ENCODE measurements around the gene TNFRSF21. TPM values are rescaled to one million over a fixed set of nuclear protein-coding genes. Genes with fewer than 3 reads are reported as not detected.

TNFRSF21 gene
- total and polyA plus RNA-seq, 4 donors: 3.7 to 6.0 (median 4.2) TPM

DNA sequence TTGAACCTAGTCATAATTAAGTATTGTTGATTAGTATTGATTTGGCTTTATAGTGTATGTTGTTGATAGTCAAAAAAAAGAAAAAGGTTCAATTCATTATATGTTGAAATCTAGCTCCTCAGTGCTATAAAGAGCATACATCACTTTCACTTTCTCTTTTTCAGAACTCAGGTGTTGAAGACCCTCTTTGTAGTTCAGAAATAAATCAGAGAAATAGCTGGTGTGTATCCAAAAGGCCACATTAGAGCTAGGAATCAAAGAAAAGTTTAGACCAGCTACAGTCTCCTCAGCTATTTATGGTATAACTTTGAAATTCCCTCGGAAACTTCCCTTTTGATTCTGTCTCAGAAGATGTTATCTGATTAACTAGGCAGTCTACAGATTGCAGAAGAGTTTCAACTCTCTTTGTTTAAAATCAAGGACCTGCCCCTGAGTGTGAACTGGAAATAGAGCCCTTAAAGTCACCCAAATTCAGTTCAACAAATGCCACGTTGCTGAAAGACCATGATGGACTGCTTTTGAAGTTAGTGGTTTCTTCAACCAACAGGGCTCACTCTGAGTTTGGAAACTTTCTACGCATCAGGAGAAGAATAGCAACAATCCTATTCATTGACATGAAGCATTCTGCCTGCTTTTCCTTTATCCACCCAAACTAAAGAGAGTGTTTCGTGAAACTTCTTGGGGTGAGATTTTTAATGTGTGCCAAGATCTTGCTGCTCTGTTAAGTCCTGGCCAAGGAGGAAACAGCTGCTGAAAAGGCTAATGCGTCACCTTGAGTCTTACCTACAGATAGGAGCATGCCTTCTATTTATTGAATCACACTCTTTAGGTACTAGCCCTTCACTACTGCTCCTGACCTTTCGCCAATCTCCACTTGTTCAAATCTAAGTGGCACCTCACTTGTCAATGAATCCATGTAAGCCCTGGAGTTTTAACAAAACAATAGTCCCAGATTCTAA is 111.7 kb downstream of the TNFRSF21 start:
- Histone ChIP-seq H3K27me3 (ENCODE audit: control insufficient read depth in 1 of 2, insufficient read depth in 2 of 2, low read length in 1 of 2) (no peaks in the 10 kb centered on the region), H3K36me3 (ENCODE audit: control insufficient read depth in 1 of 2, insufficient read depth in 2 of 2, low read length in 1 of 2) (no peaks in the 10 kb centered on the region), H3K9me3 (ENCODE audit: control insufficient read depth, low read length) (no peaks in the 10 kb centered on the region), H3K27ac (ENCODE audit: low read depth in 1 of 2, low read length in 2 of 2) (no peak overlapping the region), H3K4me3 (ENCODE audit: low read length in 2 of 2) (no peak overlapping the region), H3K4me1 (ENCODE audit: control insufficient read depth in 1 of 2, insufficient read depth in 2 of 2, low read length in 2 of 2) (no peaks in the 10 kb centered on the region)
- DNase-seq (no peak), ATAC-seq (ENCODE audit: low FRiP score) (no peak)
- intact Hi-C loops (cut with DNase I): no loop called here
- 67 to 72% methylated on average over 6 of the region's 6 CpGs for WGBS, 2 donors

DNA sequence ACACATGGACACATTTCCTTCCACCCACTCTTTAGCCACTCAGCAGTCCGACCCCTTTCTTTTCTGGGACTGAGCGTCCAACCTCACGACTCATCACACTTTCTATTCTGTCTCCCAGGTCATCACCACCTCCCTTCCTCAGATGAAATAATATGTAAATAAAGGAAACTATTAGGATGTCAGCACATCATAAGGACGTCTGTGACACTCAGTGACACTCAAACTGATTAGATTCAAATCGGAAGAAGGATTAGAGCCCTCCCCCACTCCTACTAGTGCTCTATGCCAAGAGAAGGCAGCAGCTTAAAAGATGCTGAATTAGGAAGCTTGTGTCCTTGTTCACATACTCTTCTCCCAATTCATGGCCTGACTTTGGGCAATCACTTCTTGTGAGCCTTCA is 113.6 kb downstream of the TNFRSF21 start:
- Histone ChIP-seq H3K27me3 (ENCODE audit: control insufficient read depth in 1 of 2, insufficient read depth in 2 of 2, low read length in 1 of 2) (no peaks in the 10 kb centered on the region), H3K4me3 (ENCODE audit: low read length in 2 of 2) (no peak overlapping the region), H3K9me3 (ENCODE audit: control insufficient read depth, low read length) (no peaks in the 10 kb centered on the region), H3K36me3 (ENCODE audit: control insufficient read depth in 1 of 2, insufficient read depth in 2 of 2, low read length in 1 of 2) (no peaks in the 10 kb centered on the region), H3K4me1 (ENCODE audit: control insufficient read depth in 1 of 2, insufficient read depth in 2 of 2, low read length in 2 of 2) (no peaks in the 10 kb centered on the region), H3K27ac (ENCODE audit: low read depth in 1 of 2, low read length in 2 of 2) (no peak overlapping the region)
- ATAC-seq (ENCODE audit: low FRiP score): no peak
- 78 to 89% methylated on average over 5 of the region's 5 CpGs for WGBS, 2 donors
- intact Hi-C loops (cut with DNase I): no loop called here
- DNase-seq: no peak

DNA sequence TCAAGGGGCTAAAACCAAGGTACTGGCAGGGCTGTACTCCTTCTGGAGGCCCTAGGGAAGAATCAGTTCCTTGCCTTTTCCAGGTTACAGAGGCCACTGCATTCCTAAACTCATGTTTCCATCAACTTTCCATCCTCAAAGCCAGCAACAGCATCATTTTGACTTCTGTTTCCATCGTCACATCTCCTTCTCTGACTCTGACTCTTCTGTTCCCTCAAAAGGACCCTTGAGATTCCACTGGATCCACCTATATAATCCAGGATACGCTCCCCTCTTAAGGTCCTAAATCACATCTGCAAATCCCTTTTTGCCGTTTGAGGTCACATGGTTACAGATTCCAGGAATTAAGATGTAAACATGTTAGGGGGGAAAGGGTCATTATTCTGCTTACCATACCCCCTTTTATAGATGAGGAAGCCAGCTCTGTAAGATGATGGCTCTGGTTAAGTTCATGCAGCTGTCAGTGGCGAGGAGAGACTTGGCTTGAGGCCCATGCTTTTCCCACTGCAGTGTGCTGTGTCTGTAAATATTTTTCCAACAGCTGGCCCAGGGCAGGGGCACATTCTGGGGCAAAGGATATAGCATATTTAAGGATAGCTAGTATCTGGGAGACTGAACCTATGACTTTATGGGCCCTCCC is 114.6 kb downstream of the TNFRSF21 start:
- H3K9me3 ChIP-seq (ENCODE audit: control insufficient read depth, low read length): no peaks in the 10 kb centered on the region
- H3K4me3 ChIP-seq (ENCODE audit: low read length in 2 of 2): no peak overlapping the region
- H3K4me1 ChIP-seq (ENCODE audit: control insufficient read depth in 1 of 2, insufficient read depth in 2 of 2, low read length in 2 of 2): no peaks in the 10 kb centered on the region
- 51 to 61% methylated on average over 4 of the region's 4 CpGs for WGBS, 2 donors
- DNase-seq: no peak
- no peak for ATAC-seq (ENCODE audit: low FRiP score)
- H3K27ac ChIP-seq (ENCODE audit: low read depth in 1 of 2, low read length in 2 of 2): no peak overlapping the region
- H3K27me3 ChIP-seq (ENCODE audit: control insufficient read depth in 1 of 2, insufficient read depth in 2 of 2, low read length in 1 of 2): no peaks in the 10 kb centered on the region
- intact Hi-C loops (cut with DNase I): no loop called here
- no peaks in the 10 kb centered on the region for H3K36me3 ChIP-seq (ENCODE audit: control insufficient read depth in 1 of 2, insufficient read depth in 2 of 2, low read length in 1 of 2)

DNA sequence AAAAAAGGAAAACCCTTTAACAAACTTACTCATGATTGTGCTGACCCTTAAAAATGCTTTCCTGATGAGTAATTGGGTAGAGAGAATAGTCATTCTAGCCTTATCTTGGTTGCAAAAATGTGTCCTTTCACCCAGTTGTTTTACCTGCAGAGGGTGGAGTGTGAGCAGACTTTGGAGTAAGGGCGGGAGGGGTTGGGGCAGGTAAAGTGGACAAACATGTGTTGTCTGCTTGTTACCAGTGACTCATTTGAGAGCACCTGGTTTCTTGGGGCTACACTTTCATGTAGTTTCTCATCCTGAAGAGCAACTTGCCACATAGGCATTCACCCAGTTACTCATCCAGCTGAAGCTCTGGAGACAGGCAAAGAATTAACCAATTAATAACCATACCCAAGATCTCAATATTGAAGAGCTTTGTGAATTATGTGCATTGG is 121.1 kb downstream of the TNFRSF21 start:
- no peak overlapping the region for H3K4me3 ChIP-seq (ENCODE audit: low read length in 2 of 2)
- no peaks in the 10 kb centered on the region for H3K9me3 ChIP-seq (ENCODE audit: control insufficient read depth, low read length)
- intact Hi-C loops (cut with DNase I): no loop called here
- no peaks in the 10 kb centered on the region for H3K27me3 ChIP-seq (ENCODE audit: control insufficient read depth in 1 of 2, insufficient read depth in 2 of 2, low read length in 1 of 2)
- ATAC-seq (ENCODE audit: low FRiP score) (no peak), DNase-seq (no peak)
- H3K4me1 ChIP-seq (ENCODE audit: control insufficient read depth in 1 of 2, insufficient read depth in 2 of 2, low read length in 2 of 2): no peaks in the 10 kb centered on the region
- no peak overlapping the region for H3K27ac ChIP-seq (ENCODE audit: low read depth in 1 of 2, low read length in 2 of 2)
- no peaks in the 10 kb centered on the region for H3K36me3 ChIP-seq (ENCODE audit: control insufficient read depth in 1 of 2, insufficient read depth in 2 of 2, low read length in 1 of 2)
- 88 to 95% methylated on average over 1 of the region's 1 CpG for WGBS, 2 donors

DNA sequence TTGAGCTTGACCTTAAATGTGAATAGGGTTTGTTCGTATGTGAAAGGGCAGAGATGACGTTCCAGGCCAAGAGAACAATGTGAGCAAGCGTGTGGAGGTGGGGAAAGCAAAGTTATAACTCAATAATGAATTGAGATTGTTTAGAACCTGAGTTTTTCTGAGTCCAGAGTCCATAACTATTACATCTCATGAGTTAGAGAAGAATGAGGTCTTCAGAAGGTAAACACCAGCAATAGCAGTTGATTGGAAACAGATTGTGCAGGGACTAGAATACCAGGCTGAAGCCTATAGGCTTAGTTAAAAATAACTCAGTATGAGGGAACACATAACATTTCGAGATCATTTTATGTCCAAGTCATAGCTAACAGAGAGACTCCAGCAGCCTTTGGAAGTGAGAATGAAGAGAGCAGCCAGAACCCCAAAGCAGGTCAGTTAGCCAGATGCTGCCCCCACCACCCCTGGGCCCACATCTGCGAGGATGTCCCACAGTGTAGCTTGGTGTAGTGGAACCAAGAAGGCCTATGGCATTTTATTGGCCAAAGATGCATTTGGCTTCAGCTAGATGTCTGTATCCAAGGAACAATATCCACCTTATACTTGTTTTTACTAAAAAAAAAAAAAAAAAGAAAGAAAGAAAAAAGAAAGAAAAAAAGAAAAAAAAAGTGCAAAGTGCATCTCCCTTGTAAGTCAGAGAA is 121.7 kb downstream of the TNFRSF21 start:
- no peaks in the 10 kb centered on the region for H3K9me3 ChIP-seq (ENCODE audit: control insufficient read depth, low read length)
- no peak overlapping the region for H3K27ac ChIP-seq (ENCODE audit: low read depth in 1 of 2, low read length in 2 of 2)
- no peak for ATAC-seq (ENCODE audit: low FRiP score)
- no peaks in the 10 kb centered on the region for H3K4me1 ChIP-seq (ENCODE audit: control insufficient read depth in 1 of 2, insufficient read depth in 2 of 2, low read length in 2 of 2)
- WGBS, 2 donors: 72% methylated on average over 5 of the region's 5 CpGs
- no peak for DNase-seq
- no peak overlapping the region for H3K4me3 ChIP-seq (ENCODE audit: low read length in 2 of 2)
- no peaks in the 10 kb centered on the region for H3K36me3 ChIP-seq (ENCODE audit: control insufficient read depth in 1 of 2, insufficient read depth in 2 of 2, low read length in 1 of 2)
- intact Hi-C loops (cut with DNase I): no loop called here
- no peaks in the 10 kb centered on the region for H3K27me3 ChIP-seq (ENCODE audit: control insufficient read depth in 1 of 2, insufficient read depth in 2 of 2, low read length in 1 of 2)

DNA sequence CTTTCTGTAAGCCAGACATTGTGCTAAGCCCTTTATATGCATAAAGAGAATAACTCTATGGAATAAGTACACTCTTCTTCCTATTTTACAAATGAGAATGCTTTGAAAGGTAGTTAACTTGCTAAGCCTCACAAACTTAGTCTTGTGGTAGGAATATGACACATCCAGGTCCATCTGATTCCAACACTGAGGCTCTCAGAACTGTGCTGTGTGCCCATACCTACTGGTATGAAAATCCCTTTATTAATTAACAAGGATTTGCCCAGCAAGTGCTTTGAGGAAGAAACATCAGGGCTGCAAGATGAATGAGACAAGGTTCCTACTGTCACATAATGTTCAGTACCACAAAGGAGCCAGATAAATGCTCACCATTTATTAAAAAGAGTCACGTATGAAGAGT is 122.6 kb downstream of the TNFRSF21 start:
- DNase-seq: no peak
- H3K4me3 ChIP-seq (ENCODE audit: low read length in 2 of 2): no peak overlapping the region
- no peaks in the 10 kb centered on the region for H3K27me3 ChIP-seq (ENCODE audit: control insufficient read depth in 1 of 2, insufficient read depth in 2 of 2, low read length in 1 of 2)
- 93 to 97% methylated on average over 1 of the region's 1 CpG for WGBS, 2 donors
- intact Hi-C loops (cut with DNase I): no loop called here
- no peaks in the 10 kb centered on the region for H3K4me1 ChIP-seq (ENCODE audit: control insufficient read depth in 1 of 2, insufficient read depth in 2 of 2, low read length in 2 of 2)
- peaks cover 2% of the 10 kb centered on the region for H3K9me3 ChIP-seq (ENCODE audit: control insufficient read depth, low read length)
- ATAC-seq (ENCODE audit: low FRiP score): no peak
- no peak overlapping the region for H3K27ac ChIP-seq (ENCODE audit: low read depth in 1 of 2, low read length in 2 of 2)
- no peaks in the 10 kb centered on the region for H3K36me3 ChIP-seq (ENCODE audit: control insufficient read depth in 1 of 2, insufficient read depth in 2 of 2, low read length in 1 of 2)

DNA sequence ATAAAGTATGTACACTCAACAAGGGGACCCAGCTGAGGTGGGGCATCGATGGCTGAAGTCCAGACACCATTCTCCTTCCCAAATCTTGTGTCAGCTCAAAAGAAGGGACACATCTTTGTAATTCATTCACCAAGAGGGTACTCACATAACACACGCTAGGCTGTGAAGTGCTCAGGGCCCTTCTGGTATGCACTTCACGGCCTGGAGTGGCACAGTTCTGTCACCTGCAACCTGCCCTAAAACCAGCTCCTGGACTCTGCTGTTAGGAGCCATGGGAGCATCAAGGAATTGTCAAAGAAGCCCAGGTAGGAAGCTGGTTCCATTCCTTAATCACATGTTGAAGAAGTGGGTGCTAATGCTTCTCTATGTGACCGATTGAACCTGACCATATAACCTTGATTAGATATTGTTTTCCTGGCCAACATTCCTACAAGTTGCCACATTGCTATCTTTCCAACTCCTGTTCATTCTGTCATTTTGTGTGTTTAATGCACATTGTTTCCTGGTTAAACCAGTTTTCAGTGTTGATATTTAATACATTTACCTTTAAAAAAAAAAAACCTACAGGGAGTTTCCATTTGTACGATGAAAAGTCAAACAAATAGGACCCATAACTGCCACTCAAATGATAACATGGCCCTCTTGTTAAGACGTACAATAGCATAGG is 127.3 kb downstream of the TNFRSF21 start:
- Histone ChIP-seq H3K36me3 (ENCODE audit: control insufficient read depth in 1 of 2, insufficient read depth in 2 of 2, low read length in 1 of 2) (no peaks in the 10 kb centered on the region), H3K9me3 (ENCODE audit: control insufficient read depth, low read length) (peaks cover 2% of the 10 kb centered on the region), H3K4me1 (ENCODE audit: control insufficient read depth in 1 of 2, insufficient read depth in 2 of 2, low read length in 2 of 2) (no peaks in the 10 kb centered on the region), H3K27ac (ENCODE audit: low read depth in 1 of 2, low read length in 2 of 2) (no peak overlapping the region), H3K27me3 (ENCODE audit: control insufficient read depth in 1 of 2, insufficient read depth in 2 of 2, low read length in 1 of 2) (no peaks in the 10 kb centered on the region), H3K4me3 (ENCODE audit: low read length in 2 of 2) (no peak overlapping the region)
- intact Hi-C loops (cut with DNase I): no loop called here
- DNase-seq (no peak), ATAC-seq (ENCODE audit: low FRiP score) (no peak)
- 80 to 82% methylated on average over 6 of the region's 6 CpGs for WGBS, 2 donors

DNA sequence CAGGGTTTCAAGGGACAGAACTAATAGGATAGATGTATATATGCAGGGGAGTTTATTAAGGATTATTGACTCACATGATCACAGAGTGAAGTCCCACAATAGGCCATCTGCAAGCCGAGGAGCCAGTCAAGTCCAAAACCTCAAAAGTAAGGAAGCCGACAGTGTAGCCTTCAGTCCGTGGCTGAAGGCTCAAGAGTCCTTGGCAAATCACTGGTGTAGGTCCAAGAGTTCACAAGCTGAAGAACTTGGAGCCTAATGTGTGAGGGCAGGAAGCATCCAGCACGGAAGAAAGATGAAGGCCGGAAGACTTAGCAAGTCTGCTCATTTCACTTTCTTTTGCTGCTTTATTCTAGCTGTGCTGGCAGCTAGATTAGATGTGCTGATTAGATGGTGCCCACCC is 128.0 kb downstream of the TNFRSF21 start:
- no peak for ATAC-seq (ENCODE audit: low FRiP score)

More for the DNA sequence above, 128.0 kb downstream of the TNFRSF21 start:
- Histone ChIP-seq H3K4me3 (ENCODE audit: low read length in 2 of 2) (no peak overlapping the region), H3K27me3 (ENCODE audit: control insufficient read depth in 1 of 2, insufficient read depth in 2 of 2, low read length in 1 of 2) (no peaks in the 10 kb centered on the region), H3K27ac (ENCODE audit: low read depth in 1 of 2, low read length in 2 of 2) (no peak overlapping the region), H3K9me3 (ENCODE audit: control insufficient read depth, low read length) (peaks cover 2% of the 10 kb centered on the region), H3K4me1 (ENCODE audit: control insufficient read depth in 1 of 2, insufficient read depth in 2 of 2, low read length in 2 of 2) (no peaks in the 10 kb centered on the region), H3K36me3 (ENCODE audit: control insufficient read depth in 1 of 2, insufficient read depth in 2 of 2, low read length in 1 of 2) (no peaks in the 10 kb centered on the region)
- intact Hi-C loops (cut with DNase I): no loop called here
- no peak for DNase-seq
- WGBS, 2 donors: 89 to 92% methylated on average over 5 of the region's 5 CpGs
